Activated CD4-positive, CD25-positive, alpha-beta regulatory T cell (primary cell): Measurements from ENCODE around the gene PRDM9.
"Not testable (repeated sequence)": the region's sequence is repeated elsewhere in the genome, so short reads cannot be mapped to it uniquely, and the experiment has no call there.

Source experiments
- DNase-seq, 4 experiments: peaks; one replicate each; lab custom pipeline; 2025; lab: John Stamatoyannopoulos, UW

The PRDM9 gene

DNA sequence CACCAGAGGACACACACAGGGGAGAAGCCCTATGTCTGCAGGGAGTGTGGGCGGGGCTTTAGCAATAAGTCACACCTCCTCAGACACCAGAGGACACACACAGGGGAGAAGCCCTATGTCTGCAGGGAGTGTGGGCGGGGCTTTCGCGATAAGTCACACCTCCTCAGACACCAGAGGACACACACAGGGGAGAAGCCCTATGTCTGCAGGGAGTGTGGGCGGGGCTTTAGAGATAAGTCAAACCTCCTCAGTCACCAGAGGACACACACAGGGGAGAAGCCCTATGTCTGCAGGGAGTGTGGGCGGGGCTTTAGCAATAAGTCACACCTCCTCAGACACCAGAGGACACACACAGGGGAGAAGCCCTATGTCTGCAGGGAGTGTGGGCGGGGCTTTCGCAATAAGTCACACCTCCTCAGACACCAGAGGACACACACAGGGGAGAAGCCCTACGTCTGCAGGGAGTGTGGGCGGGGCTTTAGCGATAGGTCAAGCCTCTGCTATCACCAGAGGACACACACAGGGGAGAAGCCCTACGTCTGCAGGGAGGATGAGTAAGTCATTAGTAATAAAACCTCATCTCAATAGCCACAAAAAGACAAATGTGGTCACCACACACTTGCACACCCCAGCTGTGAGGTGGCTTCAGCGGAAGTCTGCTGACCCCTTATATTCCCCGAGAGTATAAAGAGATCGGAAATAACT is 20.0 kb downstream of the PRDM9 start:
- DNase-seq, result not testable (repeated sequence)

DNA sequence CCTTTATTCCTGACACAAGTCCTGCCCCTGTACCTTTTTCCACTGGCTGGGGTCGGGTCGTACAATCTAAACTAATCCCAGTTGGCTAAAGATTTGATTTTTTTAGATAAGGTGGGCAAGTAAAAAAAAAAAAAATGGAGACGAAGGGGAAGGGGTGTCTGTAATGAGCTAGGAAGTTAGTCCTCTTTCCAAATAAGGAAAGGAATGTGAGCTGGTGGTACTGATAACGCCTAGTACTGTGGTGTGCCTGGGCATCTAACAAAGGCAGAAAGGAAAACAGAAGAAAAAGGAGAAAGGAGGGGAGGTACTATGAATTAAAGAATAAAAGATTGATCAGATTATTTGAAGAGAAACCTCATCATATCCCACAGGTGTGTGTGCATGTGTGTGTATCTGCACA is 21.3 kb downstream of the PRDM9 start:
- no peak for DNase-seq

DNA sequence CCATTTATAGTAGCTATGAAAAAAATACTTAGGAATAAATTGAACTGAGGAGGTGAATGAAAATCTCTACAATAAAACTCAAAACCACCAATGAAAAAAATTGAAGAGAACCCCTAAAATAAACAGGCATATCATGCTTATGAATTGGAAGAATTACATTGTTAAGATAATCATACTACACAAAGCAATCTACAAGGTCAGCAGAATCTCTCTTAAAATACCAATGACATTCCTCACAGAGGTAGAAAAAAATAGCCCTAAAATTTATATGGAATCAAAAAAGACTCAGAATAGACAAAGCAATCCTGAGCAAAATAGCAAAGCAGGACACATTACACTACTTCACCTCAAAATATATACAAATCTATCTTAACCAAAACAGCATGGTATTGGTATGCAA is 23.2 kb downstream of the PRDM9 start:
- no peak for DNase-seq

DNA sequence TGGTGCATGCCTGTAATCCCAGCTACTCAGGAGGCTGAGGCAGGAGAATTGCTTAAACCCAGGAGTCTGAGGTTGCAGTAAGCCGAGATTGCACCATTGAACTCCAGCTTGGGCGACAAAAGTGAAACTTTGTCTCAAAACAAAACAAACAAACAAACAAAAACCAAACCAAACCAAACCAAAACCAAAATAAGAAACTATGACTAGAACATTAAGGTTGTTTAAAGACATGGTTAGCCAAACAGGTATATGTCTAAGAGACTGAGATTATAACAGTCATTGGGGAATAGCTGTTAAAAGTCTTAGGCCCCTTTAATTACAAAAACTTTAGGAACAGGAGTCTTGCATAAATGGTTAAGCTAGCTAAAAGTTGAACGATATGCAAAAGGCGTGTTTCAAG is 63.6 kb downstream of the PRDM9 start:
- DNase-seq, result no peak
